Hippocampal formation (tissue), 2 donors: Measurements from ENCODE around the gene EPB41L5.

Experiments used
- DNase-seq, 2 donors: peaks; one replicate each; lab custom pipeline; 2025; lab: John Stamatoyannopoulos, UW

EPB41L5 gene

GRCh38 chr2:120199817-120200459 lies 187.1 kb downstream of the EPB41L5 start:
- peak in 1 of 2 donors; percentile 12 for DNase-seq

- DNase-seq: no peak
These were observed 190.6 kb downstream of the EPB41L5 start for GRCh38 chr2:120203251-120204021.

- no peak for DNase-seq
These were observed 191.1 kb downstream of the EPB41L5 start for GRCh38 chr2:120204022-120204405.

GRCh38 chr2:120204417-120204816 lies 191.5 kb downstream of the EPB41L5 start:
- no peak for DNase-seq

GRCh38 chr2:120204945-120205670 lies 192.2 kb downstream of the EPB41L5 start:
- no peak for DNase-seq

GRCh38 chr2:120206022-120206581 lies 193.2 kb downstream of the EPB41L5 start:
- no peak for DNase-seq

- DNase-seq: no peak
These were observed 195.8 kb downstream of the EPB41L5 start for GRCh38 chr2:120208381-120209353.

- no peak for DNase-seq
These were observed 196.8 kb downstream of the EPB41L5 start for GRCh38 chr2:120209427-120210269.

- DNase-seq: no peak
These were observed 197.4 kb downstream of the EPB41L5 start for GRCh38 chr2:120210270-120210693.

- DNase-seq: no peak
These were observed 205.3 kb downstream of the EPB41L5 start for GRCh38 chr2:120218181-120218580.

GRCh38 chr2:120219291-120219690 lies 206.4 kb downstream of the EPB41L5 start:
- DNase-seq: no peak

GRCh38 chr2:120219766-120220165 lies 206.9 kb downstream of the EPB41L5 start:
- peak in 1 of 2 donors; percentile 6 for DNase-seq

GRCh38 chr2:120220756-120221155 lies 207.9 kb downstream of the EPB41L5 start:
- no peak for DNase-seq

- no peak for DNase-seq
These were observed 208.7 kb downstream of the EPB41L5 start for GRCh38 chr2:120221616-120222015.

- DNase-seq: no peak
These were observed 209.5 kb downstream of the EPB41L5 start for GRCh38 chr2:120222186-120223033.

GRCh38 chr2:120223034-120223912 lies 210.4 kb downstream of the EPB41L5 start, which contains the start of gene TMEM185B:
Gene TMEM185B (minus strand): TSS chr2:120223400. CDS start chr2:120222976, 424 bp downstream.
- DNase-seq: peak; percentile 61 to 87

GRCh38 chr2:120224256-120224655 lies 211.4 kb downstream of the EPB41L5 start:
- no peak for DNase-seq
